ENCODE measurements around the gene ERGIC3. TPM values are rescaled to one million over a fixed set of nuclear protein-coding genes. Genes with fewer than 3 reads are reported as not detected.
A peak's percentile ranks its signal among the peaks of the same experiment; 100 is the strongest.

Gene ERGIC3
- total RNA-seq, 1 donor from 2014 or later, result 434 TPM

DNA sequence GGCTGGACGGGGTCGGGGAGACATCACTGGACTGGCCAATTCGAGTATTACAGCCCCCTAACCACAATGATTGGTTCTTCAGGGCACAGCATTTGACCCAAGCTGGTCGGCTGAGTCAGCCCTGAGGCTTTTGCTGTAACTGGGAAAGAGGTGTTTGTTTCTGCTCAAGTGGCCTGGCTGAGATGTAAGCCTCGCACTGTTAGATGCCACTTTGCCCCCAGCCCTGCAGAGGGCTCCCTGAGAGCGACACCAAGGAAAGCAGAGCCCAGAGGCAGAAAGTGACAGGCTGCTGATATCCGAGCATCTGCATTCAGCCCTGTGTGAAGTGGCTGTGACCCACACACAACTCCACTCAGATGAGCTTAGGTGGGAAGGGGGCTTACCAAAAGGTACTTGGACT is 19.4 kb downstream of the ERGIC3 start:
- peak; percentile 11 to 36 for DNase-seq (ENCODE audit: low read depth in 2 of 2)

DNA sequence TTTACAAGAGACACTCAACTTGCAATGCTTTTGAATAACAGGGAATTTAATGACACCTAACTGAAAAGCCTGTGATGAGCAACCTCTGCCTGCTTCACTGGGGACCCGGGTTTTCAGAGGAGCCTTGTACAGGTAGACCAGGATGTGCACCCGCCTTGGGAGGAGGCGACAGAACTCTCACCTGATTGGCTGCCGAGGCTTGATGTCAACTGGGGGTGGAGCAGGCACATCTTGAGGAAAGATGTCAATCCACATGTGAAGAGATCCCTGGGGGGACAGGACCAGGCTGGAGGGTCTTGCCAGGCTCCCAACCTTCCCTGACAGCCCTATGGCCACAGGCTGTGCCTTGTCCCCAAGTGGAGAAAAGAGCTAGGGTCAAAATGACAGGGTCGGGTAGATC is 19.8 kb downstream of the ERGIC3 start:
- no peak for DNase-seq (ENCODE audit: low read depth in 2 of 2)

GRCh38 chr20:35562541-35563110 is 20.7 kb downstream of the ERGIC3 start:
- DNase-seq (ENCODE audit: low read depth in 2 of 2), result no peak

DNA sequence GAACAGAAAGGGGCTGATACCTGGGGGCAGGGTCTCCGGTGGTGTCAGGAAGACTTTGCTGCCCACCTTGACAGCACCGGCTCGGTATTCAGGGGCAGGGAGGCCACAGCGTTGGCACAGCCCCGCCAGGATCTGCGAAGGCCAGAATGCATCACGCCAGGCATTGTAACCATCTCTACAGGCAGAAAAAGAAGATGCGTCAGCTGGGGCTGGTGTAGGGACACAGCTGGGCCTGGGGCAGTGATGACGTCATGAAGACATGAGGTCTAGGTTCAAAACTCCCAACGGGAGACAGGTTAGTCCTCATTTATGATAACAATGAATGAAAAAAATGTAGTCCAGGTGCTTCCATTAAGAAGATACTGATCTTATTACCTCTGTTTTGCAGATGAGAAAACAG is 22.0 kb downstream of the ERGIC3 start:
- no peak for DNase-seq (ENCODE audit: low read depth in 2 of 2)

- DNase-seq (ENCODE audit: low read depth in 2 of 2), result no peak
Measured at GRCh38 chr20:35564905-35565304, 23.0 kb downstream of the ERGIC3 start.

DNA sequence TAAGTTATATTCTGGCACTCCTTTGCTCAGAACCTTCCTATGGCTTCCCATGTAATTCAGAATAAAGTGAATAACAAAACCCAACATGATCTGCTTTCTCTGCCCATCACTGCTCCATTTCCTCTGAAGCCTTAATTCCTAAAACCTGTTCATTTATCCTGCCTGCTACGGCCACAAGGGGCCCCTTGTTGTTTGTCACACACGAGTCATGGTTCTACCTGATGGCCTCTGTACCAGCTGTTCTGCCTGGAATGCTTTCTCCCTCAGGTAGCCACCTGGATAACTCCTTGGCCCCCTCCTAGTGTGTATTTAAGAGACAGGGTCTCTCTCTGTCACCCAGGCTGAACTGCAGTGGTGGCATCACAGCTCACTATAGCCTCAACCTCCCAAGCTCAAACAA is 26.8 kb downstream of the ERGIC3 start:
- peak; percentile 9 to 28 for DNase-seq (ENCODE audit: low read depth in 2 of 2)

- no peak for DNase-seq (ENCODE audit: low read depth in 2 of 2)
Measured at GRCh38 chr20:35571555-35571954, 29.7 kb downstream of the ERGIC3 start.

DNA sequence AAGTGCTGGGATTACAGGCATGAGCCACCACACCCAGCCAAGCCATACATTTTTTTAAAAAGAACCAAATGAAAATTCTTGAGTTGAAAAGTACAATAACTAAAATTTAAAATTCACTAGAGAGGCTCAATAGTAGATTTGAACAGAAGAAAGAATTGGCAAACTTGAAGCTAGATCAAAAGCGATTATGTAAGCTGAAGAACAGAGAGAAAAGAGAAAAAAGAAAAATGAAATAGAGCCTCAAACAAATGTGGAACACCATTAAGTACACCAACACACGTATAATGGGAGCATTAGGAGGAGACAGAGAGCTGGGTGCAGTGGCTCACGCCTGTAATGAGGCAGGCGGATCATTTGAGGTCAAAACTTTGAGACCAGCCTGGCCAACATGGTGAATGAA is 31.0 kb downstream of the ERGIC3 start:
- DNase-seq (ENCODE audit: low read depth in 2 of 2), result no peak

DNA sequence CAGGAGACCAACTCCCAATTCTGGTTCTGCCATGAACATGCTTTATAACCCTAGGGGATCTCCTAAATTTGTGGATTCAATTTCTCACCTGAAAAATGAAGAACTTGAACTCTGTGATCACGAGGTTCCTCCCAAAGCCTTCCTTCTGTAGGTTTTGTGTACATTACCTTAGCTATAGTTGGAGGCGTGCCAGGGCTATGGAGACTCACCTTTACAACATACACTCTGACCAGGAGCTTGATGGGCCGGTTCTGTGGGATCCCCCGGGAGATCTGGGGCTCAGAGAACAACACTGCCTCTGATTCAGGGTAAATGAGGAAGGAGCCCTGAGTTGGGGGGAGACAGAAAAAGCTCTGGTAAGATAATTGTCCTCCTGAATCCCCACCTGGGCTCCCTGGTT is 34.1 kb downstream of the ERGIC3 start:
- DNase-seq (ENCODE audit: low read depth in 2 of 2), result no peak

GRCh38 chr20:35576816-35577215 is 34.9 kb downstream of the ERGIC3 start:
- no peak for DNase-seq (ENCODE audit: low read depth in 2 of 2)

GRCh38 chr20:35578469-35578868 is 36.6 kb downstream of the ERGIC3 start:
- DNase-seq (ENCODE audit: low read depth in 2 of 2), result no peak

DNA sequence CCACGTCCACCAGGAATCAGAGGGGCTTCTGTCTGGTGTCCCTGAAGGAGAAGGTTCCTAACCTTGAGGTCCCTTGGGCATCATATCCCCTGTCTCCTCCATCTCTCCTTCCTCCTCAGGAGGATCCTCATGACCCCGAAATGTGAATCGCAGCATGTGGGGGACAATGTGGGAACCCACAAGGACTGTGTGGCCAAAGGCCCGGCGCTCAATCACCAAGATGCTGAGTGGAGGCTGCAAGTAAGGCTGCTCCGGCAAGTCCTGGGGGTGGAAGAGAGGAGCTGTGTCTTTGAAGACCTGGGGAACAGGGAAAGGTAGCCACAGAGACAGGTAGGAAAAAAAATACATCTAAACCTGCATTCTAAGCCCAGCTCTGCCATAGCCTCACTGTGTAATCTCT is 37.3 kb downstream of the ERGIC3 start:
- no peak for DNase-seq (ENCODE audit: low read depth in 2 of 2)

- DNase-seq (ENCODE audit: low read depth in 2 of 2), result no peak
Measured at GRCh38 chr20:35582131-35582530, 40.3 kb downstream of the ERGIC3 start.

DNA sequence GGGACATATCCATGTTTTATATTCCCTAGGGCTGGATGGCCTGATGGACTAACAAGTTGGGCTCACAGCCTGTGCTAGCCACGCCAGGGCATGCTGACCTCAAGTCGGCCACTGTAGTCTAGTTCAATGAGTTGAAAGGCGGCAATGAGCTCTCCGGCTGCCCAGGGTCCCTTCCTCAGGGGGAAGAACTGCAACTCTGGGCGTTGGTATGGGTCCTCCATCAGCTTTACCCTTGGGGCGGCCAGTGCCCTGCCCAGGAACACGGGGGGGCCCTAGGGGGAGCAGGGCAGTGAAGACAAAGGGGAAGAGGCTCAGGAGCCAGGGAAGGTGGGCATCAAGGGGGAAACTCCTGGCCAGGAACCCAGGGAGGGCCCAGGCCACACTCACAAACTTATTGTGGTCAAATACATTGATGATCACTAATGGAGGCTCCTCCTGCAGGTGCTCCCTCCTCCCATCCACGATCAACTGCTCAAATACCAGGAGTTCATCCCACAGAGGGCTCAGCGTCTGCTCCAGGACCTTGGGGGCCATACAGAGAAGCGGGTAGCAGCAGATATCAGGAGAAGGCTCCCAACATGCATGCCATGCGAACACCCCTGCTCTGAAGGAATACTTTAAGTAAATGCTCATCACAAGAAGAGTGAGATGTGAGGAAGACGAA is 41.0 kb downstream of the ERGIC3 start:
- DNase-seq (ENCODE audit: low read depth in 2 of 2), result no peak

GRCh38 chr20:35583636-35584560 is 42.0 kb downstream of the ERGIC3 start:
- DNase-seq (ENCODE audit: low read depth in 2 of 2), result no peak

DNA sequence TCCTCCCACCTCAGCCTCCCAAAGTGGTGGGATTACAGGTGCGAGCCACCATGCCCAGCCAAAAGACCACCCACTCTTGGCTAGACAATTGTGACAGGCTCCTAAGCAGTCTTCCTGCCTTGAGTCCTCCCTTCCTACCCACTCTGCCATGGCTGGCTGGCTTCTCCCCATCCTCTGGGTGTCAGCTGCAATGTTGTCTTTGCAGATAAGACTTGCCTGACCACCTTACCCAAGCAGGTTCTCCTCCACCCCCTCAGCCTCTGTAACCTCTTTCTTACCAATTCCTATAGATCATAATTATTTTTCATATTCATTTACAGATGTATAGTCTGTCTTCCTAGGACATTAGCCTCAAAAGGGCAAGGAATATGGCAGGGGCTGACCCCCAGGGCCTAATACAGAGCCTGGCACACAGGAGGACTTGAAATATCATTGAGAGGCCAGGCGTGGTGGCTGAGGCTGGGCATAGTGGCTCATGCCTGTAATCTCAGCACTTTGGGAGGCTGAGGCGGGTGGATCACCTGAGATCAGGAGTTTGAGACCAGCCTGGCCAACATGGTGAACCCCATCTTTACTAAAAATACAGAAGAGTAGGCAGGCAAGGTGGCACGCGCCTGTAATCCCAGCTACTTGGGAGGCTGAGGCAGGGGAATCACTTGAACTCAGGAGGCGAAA is 45.0 kb downstream of the ERGIC3 start:
- DNase-seq (ENCODE audit: low read depth in 2 of 2), result no peak

- no peak for DNase-seq (ENCODE audit: low read depth in 2 of 2)
Measured at GRCh38 chr20:35587436-35587835, 45.6 kb downstream of the ERGIC3 start.

GRCh38 chr20:35588397-35588796 is 46.5 kb downstream of the ERGIC3 start:
- no peak for DNase-seq (ENCODE audit: low read depth in 2 of 2)

GRCh38 chr20:35592339-35592974 is 50.6 kb downstream of the ERGIC3 start:
- DNase-seq (ENCODE audit: low read depth in 2 of 2), result no peak

GRCh38 chr20:35595456-35595855 is 53.6 kb downstream of the ERGIC3 start:
- DNase-seq (ENCODE audit: low read depth in 2 of 2), result no peak

DNA sequence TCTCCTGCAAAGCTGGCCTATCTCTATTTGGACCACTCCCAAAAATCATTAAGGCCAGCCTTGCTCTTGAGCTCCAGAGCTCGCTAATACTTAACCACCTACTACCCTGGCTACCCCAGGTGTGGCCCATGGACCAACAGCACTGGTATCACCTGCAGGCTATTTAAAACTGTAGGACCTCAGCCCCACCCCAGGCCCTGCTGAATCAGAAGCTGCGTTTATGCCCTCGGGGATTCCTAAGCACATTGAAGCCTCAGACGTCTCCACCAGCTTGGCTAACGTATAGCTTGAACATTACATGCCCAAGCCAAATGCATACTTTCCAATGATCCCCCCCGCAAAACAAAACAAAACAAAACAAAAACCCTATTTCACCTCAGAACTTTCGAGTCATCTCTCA is 54.0 kb downstream of the ERGIC3 start:
- no peak for DNase-seq (ENCODE audit: low read depth in 2 of 2)

- DNase-seq (ENCODE audit: low read depth in 2 of 2), result no peak
Measured at GRCh38 chr20:35597186-35597585, 55.3 kb downstream of the ERGIC3 start.

Measured in lung microvascular endothelial cell (primary cell).